ENCODE results near the gene LOXHD1. TPM values are rescaled to one million over a fixed set of nuclear protein-coding genes. Genes with fewer than 3 reads are reported as not detected.

The LOXHD1 gene
- total RNA-seq, 1 experiment from 2014 or later, result not detected

- Histone ChIP-seq H3K27ac (no peak overlapping the region), H3F3A (ENCODE audit: insufficient read depth, low read depth) (no peaks in the 10 kb centered on the region), H4K20me1 (ENCODE audit: insufficient read depth) (no peaks in the 10 kb centered on the region), H3K36me3 (ENCODE audit: low read depth) (no peaks in the 10 kb centered on the region), H3K79me2 (ENCODE audit: low read depth) (no peaks in the 10 kb centered on the region), H3K4me3 (no peak overlapping the region), H2AFZ (no peak overlapping the region), H3K9me2 (ENCODE audit: insufficient read depth) (no peaks in the 10 kb centered on the region), H3K9me3 (ENCODE audit: insufficient read depth, low read depth) (no peaks in the 10 kb centered on the region), H3K27me3 (ENCODE audit: insufficient read depth, low read depth) (peaks cover 70% of the 10 kb centered on the region), H3K4me2 (no peak overlapping the region), H3K4me1 (replicated peaks; ENCODE audit: insufficient read depth) (no peaks in the 10 kb centered on the region)
- POLR2A ChIA-PET (ENCODE audit: unreplicated experiment), result no interaction called here
- no TSS peak for BruUV-seq (replicated peaks)
- CTCF ChIA-PET, result no interaction called here
- no peak for TF ChIP-seq EZH2 (IDR thresholded peaks at IDR 0.05; ENCODE audit: low read depth)
- TF ChIP-seq, protein P1, sequence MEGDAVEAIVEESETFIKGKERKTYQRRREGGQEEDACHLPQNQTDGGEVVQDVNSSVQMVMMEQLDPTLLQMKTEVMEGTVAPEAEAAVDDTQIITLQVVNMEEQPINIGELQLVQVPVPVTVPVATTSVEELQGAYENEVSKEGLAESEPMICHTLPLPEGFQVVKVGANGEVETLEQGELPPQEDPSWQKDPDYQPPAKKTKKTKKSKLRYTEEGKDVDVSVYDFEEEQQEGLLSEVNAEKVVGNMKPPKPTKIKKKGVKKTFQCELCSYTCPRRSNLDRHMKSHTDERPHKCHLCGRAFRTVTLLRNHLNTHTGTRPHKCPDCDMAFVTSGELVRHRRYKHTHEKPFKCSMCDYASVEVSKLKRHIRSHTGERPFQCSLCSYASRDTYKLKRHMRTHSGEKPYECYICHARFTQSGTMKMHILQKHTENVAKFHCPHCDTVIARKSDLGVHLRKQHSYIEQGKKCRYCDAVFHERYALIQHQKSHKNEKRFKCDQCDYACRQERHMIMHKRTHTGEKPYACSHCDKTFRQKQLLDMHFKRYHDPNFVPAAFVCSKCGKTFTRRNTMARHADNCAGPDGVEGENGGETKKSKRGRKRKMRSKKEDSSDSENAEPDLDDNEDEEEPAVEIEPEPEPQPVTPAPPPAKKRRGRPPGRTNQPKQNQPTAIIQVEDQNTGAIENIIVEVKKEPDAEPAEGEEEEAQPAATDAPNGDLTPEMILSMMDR (conservative IDR thresholded peaks at IDR 0.05), result no peak
- DNase-seq, result no peak
- intact Hi-C loops (cut with micrococcal nuclease; ENCODE audit: unreplicated experiment), result no loop called here
Observed at GRCh38 chr18:46528037-46528436, 129.0 kb downstream of the LOXHD1 start.

- Histone ChIP-seq H3K27me3 (ENCODE audit: insufficient read depth, low read depth) (peaks cover 88% of the 10 kb centered on the region), H4K20me1 (ENCODE audit: insufficient read depth) (no peaks in the 10 kb centered on the region), H3K4me3 (no peak overlapping the region), H3F3A (ENCODE audit: insufficient read depth, low read depth) (no peaks in the 10 kb centered on the region), H2AFZ (no peak overlapping the region), H3K27ac (no peak overlapping the region), H3K9me2 (ENCODE audit: insufficient read depth) (no peaks in the 10 kb centered on the region), H3K4me2 (no peak overlapping the region), H3K79me2 (ENCODE audit: low read depth) (no peaks in the 10 kb centered on the region), H3K36me3 (ENCODE audit: low read depth) (no peaks in the 10 kb centered on the region), H3K9me3 (ENCODE audit: insufficient read depth, low read depth) (no peaks in the 10 kb centered on the region), H3K4me1 (replicated peaks; ENCODE audit: insufficient read depth) (no peaks in the 10 kb centered on the region)
- ChIA-PET POLR2A (ENCODE audit: unreplicated experiment) (no interaction called here), CTCF (no interaction called here)
- no TSS peak for BruUV-seq (replicated peaks)
- no peak for TF ChIP-seq EZH2 (IDR thresholded peaks at IDR 0.05; ENCODE audit: low read depth)
- TF ChIP-seq, protein P1 (conservative IDR thresholded peaks at IDR 0.05), result no peak
- no peak for DNase-seq
- intact Hi-C loops (cut with micrococcal nuclease; ENCODE audit: unreplicated experiment), result loop anchor here (5.0 kb wide), 1 partner anchor 373 kb away; no protein-coding TSS in a partner anchor
Observed at GRCh38 chr18:46519870-46520269, 137.2 kb downstream of the LOXHD1 start.

DNA sequence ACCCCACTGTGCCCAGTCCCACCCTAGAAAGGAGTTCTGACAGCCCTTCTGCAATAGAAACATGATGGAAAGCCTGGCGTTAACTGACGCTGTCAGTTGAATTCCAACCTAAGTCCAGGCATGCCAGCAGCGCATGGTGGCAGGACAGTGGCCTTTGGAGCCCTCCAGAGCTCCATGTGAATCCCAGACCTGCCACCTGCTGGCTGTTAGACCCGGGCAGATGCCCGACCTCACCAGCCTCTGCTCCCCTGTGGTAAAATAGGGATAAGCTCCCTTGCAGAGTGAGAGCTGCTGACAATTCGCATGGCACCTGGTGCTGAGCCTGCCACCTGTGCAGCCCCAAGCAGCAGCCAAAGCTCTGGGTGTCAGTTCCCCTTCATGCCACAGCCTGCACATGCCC is 138.6 kb downstream of the LOXHD1 start:
- BruUV-seq (replicated peaks), result no TSS peak
- no peaks in the 10 kb centered on the region for H3K4me1 ChIP-seq (replicated peaks; ENCODE audit: insufficient read depth)
- no peak overlapping the region for H3K4me3 ChIP-seq
- no peak overlapping the region for H2AFZ ChIP-seq
- no peaks in the 10 kb centered on the region for H4K20me1 ChIP-seq (ENCODE audit: insufficient read depth)
- H3K27ac ChIP-seq, result no peak overlapping the region
- intact Hi-C loops (cut with micrococcal nuclease; ENCODE audit: unreplicated experiment), result loop anchor here (1.0 to 5.0 kb wide), 2 partner anchors 237 to 371 kb away; no protein-coding TSS in a partner anchor
- no peaks in the 10 kb centered on the region for H3F3A ChIP-seq (ENCODE audit: insufficient read depth, low read depth)
- no peaks in the 10 kb centered on the region for H3K79me2 ChIP-seq (ENCODE audit: low read depth)
- H3K4me2 ChIP-seq, result no peak overlapping the region
- ChIA-PET POLR2A (ENCODE audit: unreplicated experiment) (no interaction called here), CTCF (no interaction called here)
- H3K9me3 ChIP-seq (ENCODE audit: insufficient read depth, low read depth), result no peaks in the 10 kb centered on the region
- no peak for TF ChIP-seq EZH2 (IDR thresholded peaks at IDR 0.05; ENCODE audit: low read depth)
- TF ChIP-seq, protein P1 (conservative IDR thresholded peaks at IDR 0.05), result peak; percentile 48; the same call in 1 of the 2 replicates
- H3K27me3 ChIP-seq (ENCODE audit: insufficient read depth, low read depth), result peaks cover 82% of the 10 kb centered on the region
- H3K9me2 ChIP-seq (ENCODE audit: insufficient read depth), result no peaks in the 10 kb centered on the region
- H3K36me3 ChIP-seq (ENCODE audit: low read depth), result no peaks in the 10 kb centered on the region
- peak in 1 of 2 experiments; percentile 27 for DNase-seq
